OCI-LY1 (cell line): ENCODE data around the gene ACAT2.

Source experiments
- EZH2 ChIP-seq: fragments of 200-600 bp; sonication (generic), shearing (Covaris generic); IDR thresholded peaks from 2 replicates; pipeline ENCODE4 v1.8.0; 2017; ENCODE audit warnings: borderline replicate concordance, mixed run types, mild to moderate bottlenecking, antibody characterized with exemption, low read length, moderate library complexity, mixed read lengths
- TF ChIP-seq, protein P1 (sequence below): fragments of 200-600 bp; sonication (generic), shearing (Covaris generic); IDR thresholded peaks from 2 replicates; pipeline ENCODE4 v1.5.1; 2017; ENCODE audit warnings: mild to moderate bottlenecking, antibody characterized with exemption, low read length, moderate library complexity, mixed read lengths

GRCh38 chr6:159788276-159788675, 26.4 kb downstream of the ACAT2 start:
- TF ChIP-seq EZH2 = no peak
- TF ChIP-seq, protein P1, sequence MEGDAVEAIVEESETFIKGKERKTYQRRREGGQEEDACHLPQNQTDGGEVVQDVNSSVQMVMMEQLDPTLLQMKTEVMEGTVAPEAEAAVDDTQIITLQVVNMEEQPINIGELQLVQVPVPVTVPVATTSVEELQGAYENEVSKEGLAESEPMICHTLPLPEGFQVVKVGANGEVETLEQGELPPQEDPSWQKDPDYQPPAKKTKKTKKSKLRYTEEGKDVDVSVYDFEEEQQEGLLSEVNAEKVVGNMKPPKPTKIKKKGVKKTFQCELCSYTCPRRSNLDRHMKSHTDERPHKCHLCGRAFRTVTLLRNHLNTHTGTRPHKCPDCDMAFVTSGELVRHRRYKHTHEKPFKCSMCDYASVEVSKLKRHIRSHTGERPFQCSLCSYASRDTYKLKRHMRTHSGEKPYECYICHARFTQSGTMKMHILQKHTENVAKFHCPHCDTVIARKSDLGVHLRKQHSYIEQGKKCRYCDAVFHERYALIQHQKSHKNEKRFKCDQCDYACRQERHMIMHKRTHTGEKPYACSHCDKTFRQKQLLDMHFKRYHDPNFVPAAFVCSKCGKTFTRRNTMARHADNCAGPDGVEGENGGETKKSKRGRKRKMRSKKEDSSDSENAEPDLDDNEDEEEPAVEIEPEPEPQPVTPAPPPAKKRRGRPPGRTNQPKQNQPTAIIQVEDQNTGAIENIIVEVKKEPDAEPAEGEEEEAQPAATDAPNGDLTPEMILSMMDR = no peak
